ENCODE measurements around the gene ERBB2. TPM values are rescaled to one million over a fixed set of nuclear protein-coding genes. Genes with fewer than 3 reads are reported as not detected.

Gene ERBB2
- total RNA-seq, 2 experiments from 2014 or later, result 2.4 to 4.6 TPM

DNA sequence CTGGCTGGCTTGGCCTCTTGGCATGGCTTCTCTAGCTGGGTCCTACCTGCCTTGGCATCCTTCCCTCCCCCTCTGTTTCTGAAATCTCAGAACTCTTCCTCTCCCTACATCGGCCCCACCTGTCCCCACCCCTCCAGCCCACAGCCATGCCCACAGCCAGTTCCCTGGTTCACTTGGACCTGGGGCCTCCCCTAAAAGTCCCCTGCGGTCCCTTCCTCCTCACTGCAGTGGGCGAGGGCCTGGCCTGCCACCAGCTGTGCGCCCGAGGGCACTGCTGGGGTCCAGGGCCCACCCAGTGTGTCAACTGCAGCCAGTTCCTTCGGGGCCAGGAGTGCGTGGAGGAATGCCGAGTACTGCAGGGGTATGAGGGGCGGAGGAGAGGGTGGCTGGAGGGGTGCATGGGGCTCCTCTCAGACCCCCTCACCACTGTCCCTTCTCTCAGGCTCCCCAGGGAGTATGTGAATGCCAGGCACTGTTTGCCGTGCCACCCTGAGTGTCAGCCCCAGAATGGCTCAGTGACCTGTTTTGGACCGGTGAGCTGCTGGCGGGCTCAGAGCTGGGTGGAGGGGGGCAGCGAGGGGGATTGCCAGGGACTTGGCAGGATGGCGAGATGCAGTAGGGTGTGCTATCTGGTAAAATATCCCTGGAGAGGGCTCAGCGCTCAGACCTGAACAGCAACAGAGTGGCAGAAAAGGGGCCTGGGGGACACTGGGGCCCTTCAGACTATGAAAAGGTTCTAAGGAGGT, 16.4 kb downstream of the ERBB2 start:
- H3K4me3 Mint-ChIP-seq, result no peak overlapping the region
- ChIA-PET POLR2A (no interaction called here), CTCF (interaction anchor here (0.6 kb wide), 1 partner anchor 14 kb away, joined by 3 read pairs; the partner anchor contains the start of gene MIEN1)
- no peaks in the 10 kb centered on the region for H3K36me3 Mint-ChIP-seq (ENCODE audit: low read depth)
- Histone ChIP-seq H3K27ac (ENCODE audit: low read depth in 1 of 2, low read length in 2 of 2) (no peak overlapping the region), H3K9me3 (ENCODE audit: control insufficient read depth in 1 of 2, insufficient read depth in 1 of 2, low read length in 2 of 2) (no peaks in the 10 kb centered on the region), H3K4me3 (ENCODE audit: low read length) (no peak overlapping the region), H3K36me3 (ENCODE audit: insufficient read depth, low read length) (no peaks in the 10 kb centered on the region), H3K27me3 (ENCODE audit: control insufficient read depth in 1 of 2, insufficient read depth in 2 of 2, low read length in 2 of 2) (no peaks in the 10 kb centered on the region), H3K4me1 (ENCODE audit: insufficient read depth, low read length) (no peaks in the 10 kb centered on the region)
- DNase-seq, result no peak
- no peaks in the 10 kb centered on the region for H3K9me3 Mint-ChIP-seq
- TF ChIP-seq, protein P1, sequence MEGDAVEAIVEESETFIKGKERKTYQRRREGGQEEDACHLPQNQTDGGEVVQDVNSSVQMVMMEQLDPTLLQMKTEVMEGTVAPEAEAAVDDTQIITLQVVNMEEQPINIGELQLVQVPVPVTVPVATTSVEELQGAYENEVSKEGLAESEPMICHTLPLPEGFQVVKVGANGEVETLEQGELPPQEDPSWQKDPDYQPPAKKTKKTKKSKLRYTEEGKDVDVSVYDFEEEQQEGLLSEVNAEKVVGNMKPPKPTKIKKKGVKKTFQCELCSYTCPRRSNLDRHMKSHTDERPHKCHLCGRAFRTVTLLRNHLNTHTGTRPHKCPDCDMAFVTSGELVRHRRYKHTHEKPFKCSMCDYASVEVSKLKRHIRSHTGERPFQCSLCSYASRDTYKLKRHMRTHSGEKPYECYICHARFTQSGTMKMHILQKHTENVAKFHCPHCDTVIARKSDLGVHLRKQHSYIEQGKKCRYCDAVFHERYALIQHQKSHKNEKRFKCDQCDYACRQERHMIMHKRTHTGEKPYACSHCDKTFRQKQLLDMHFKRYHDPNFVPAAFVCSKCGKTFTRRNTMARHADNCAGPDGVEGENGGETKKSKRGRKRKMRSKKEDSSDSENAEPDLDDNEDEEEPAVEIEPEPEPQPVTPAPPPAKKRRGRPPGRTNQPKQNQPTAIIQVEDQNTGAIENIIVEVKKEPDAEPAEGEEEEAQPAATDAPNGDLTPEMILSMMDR (IDR thresholded peaks at IDR 0.05), result no peak
- H3K27me3 Mint-ChIP-seq, result no peaks in the 10 kb centered on the region
- no peaks in the 10 kb centered on the region for H3K4me1 Mint-ChIP-seq (ENCODE audit: low read depth)
- ATAC-seq (ENCODE audit: poor library complexity), result no peak
- intact Hi-C loops (cut with DNase I, micrococcal nuclease), result no loop called here
- no peak overlapping the region for H3K27ac Mint-ChIP-seq

- ChIA-PET POLR2A (no interaction called here), CTCF (interaction anchor here (0.6 kb wide), 1 partner anchor 13 kb away, joined by 3 read pairs; the partner anchor contains the start of gene MIEN1)
- Mint-ChIP-seq H3K4me3 (no peak overlapping the region), H3K36me3 (ENCODE audit: low read depth) (no peaks in the 10 kb centered on the region), H3K27ac (no peak overlapping the region), H3K4me1 (ENCODE audit: low read depth) (no peaks in the 10 kb centered on the region), H3K27me3 (no peaks in the 10 kb centered on the region), H3K9me3 (no peaks in the 10 kb centered on the region)
- Histone ChIP-seq H3K4me1 (ENCODE audit: insufficient read depth, low read length) (no peaks in the 10 kb centered on the region), H3K36me3 (ENCODE audit: insufficient read depth, low read length) (no peaks in the 10 kb centered on the region), H3K9me3 (ENCODE audit: control insufficient read depth in 1 of 2, insufficient read depth in 1 of 2, low read length in 2 of 2) (no peaks in the 10 kb centered on the region), H3K27ac (ENCODE audit: low read depth in 1 of 2, low read length in 2 of 2) (no peak overlapping the region), H3K4me3 (ENCODE audit: low read length) (no peak overlapping the region), H3K27me3 (ENCODE audit: control insufficient read depth in 1 of 2, insufficient read depth in 2 of 2, low read length in 2 of 2) (no peaks in the 10 kb centered on the region)
- no peak for ATAC-seq (ENCODE audit: poor library complexity)
- TF ChIP-seq, protein P1 (IDR thresholded peaks at IDR 0.05), result no peak
- intact Hi-C loops (cut with DNase I, micrococcal nuclease), result no loop called here
- DNase-seq, result no peak
Observed at GRCh38 chr17:39716879-39717536, 17.1 kb downstream of the ERBB2 start.

GRCh38 chr17:39717660-39718059, 17.8 kb downstream of the ERBB2 start:
- DNase-seq, result no peak
- Histone ChIP-seq H3K4me3 (ENCODE audit: low read length) (no peak overlapping the region), H3K4me1 (ENCODE audit: insufficient read depth, low read length) (no peaks in the 10 kb centered on the region), H3K27me3 (ENCODE audit: control insufficient read depth in 1 of 2, insufficient read depth in 2 of 2, low read length in 2 of 2) (no peaks in the 10 kb centered on the region), H3K36me3 (ENCODE audit: insufficient read depth, low read length) (no peaks in the 10 kb centered on the region), H3K9me3 (ENCODE audit: control insufficient read depth in 1 of 2, insufficient read depth in 1 of 2, low read length in 2 of 2) (no peaks in the 10 kb centered on the region), H3K27ac (ENCODE audit: low read depth in 1 of 2, low read length in 2 of 2) (no peak overlapping the region)
- ChIA-PET CTCF (no interaction called here), POLR2A (no interaction called here)
- TF ChIP-seq, protein P1 (IDR thresholded peaks at IDR 0.05), result no peak
- Mint-ChIP-seq H3K9me3 (no peaks in the 10 kb centered on the region), H3K27me3 (no peaks in the 10 kb centered on the region), H3K27ac (no peak overlapping the region), H3K36me3 (ENCODE audit: low read depth) (no peaks in the 10 kb centered on the region), H3K4me1 (ENCODE audit: low read depth) (no peaks in the 10 kb centered on the region), H3K4me3 (no peak overlapping the region)
- ATAC-seq (ENCODE audit: poor library complexity), result no peak
- intact Hi-C loops (cut with DNase I, micrococcal nuclease), result no loop called here

Measured in CD4-positive, alpha-beta T cell (primary cell).